EH (cell line): ENCODE results near the gene ST8SIA5.

ENCODE experiments used
- DNase-seq: peaks from one replicate; pipeline ENCODE4 v3.0.0-alpha.2; 2015; ENCODE audit warnings: low read depth

The ST8SIA5 gene

GRCh38 chr18:46672062-46672970, 84.5 kb downstream of the ST8SIA5 start:
- no peak for DNase-seq

- no peak for DNase-seq
Observed at GRCh38 chr18:46668694-46669093, 88.2 kb downstream of the ST8SIA5 start.

GRCh38 chr18:46668135-46668534, 88.7 kb downstream of the ST8SIA5 start:
- no peak for DNase-seq

- no peak for DNase-seq
Observed at GRCh38 chr18:46663539-46663938, 93.3 kb downstream of the ST8SIA5 start.

GRCh38 chr18:46660957-46661749, 95.7 kb downstream of the ST8SIA5 start:
- DNase-seq: peak; percentile 60

- DNase-seq: no peak
Observed at GRCh38 chr18:46659484-46659883, 97.4 kb downstream of the ST8SIA5 start.

- no peak for DNase-seq
Observed at GRCh38 chr18:46657115-46657955, 99.5 kb downstream of the ST8SIA5 start, which contains the start of gene LOXHD1. TSS of gene LOXHD1 (minus strand) at chr18:46657220. CDS start at chr18:46657033, 187 bp downstream.

- no peak for DNase-seq
Observed at GRCh38 chr18:46656326-46657114, 100.3 kb downstream of the ST8SIA5 start.

GRCh38 chr18:46652372-46652771, 104.5 kb downstream of the ST8SIA5 start:
- DNase-seq: no peak

- no peak for DNase-seq
Observed at GRCh38 chr18:46650681-46651080, 106.2 kb downstream of the ST8SIA5 start.

GRCh38 chr18:46649071-46649862, 107.6 kb downstream of the ST8SIA5 start:
- DNase-seq: no peak

GRCh38 chr18:46646468-46646867, 110.4 kb downstream of the ST8SIA5 start:
- DNase-seq: no peak

- DNase-seq: no peak
Observed at GRCh38 chr18:46642561-46642960, 114.3 kb downstream of the ST8SIA5 start.

GRCh38 chr18:46641917-46642316, 114.9 kb downstream of the ST8SIA5 start:
- peak; percentile 3 for DNase-seq

- DNase-seq: no peak
Observed at GRCh38 chr18:46639386-46639785, 117.5 kb downstream of the ST8SIA5 start.

GRCh38 chr18:46636040-46636630, 120.7 kb downstream of the ST8SIA5 start:
- no peak for DNase-seq

GRCh38 chr18:46632401-46633071, 124.3 kb downstream of the ST8SIA5 start:
- DNase-seq: peak; percentile 2

GRCh38 chr18:46630991-46631390, 125.9 kb downstream of the ST8SIA5 start:
- DNase-seq: no peak

- DNase-seq: peak; percentile 8
Observed at GRCh38 chr18:46630160-46630559, 126.7 kb downstream of the ST8SIA5 start.
